Keratinocyte (primary cell): ENCODE results near the gene URAD.

Experiments used
- CTCF ChIP-seq, 3 experiments: IDR thresholded peaks in 1 of 3; conservative IDR thresholded peaks in 1 of 3; optimal IDR thresholded peaks in 1 of 3; 2 replicates in 2 of 3; 3 replicates in 1 of 3; pipeline versions ENCODE3 to v1.5.1; 2011; ENCODE audit warnings: low read length in 3 of 3, mild to moderate bottlenecking in 3 of 3, moderate library complexity in 2 of 3, control low read depth in 1 of 3, inconsistent platforms in 1 of 3; ENCODE audit not compliant: insufficient read depth in 2 of 3; ENCODE audit errors: extremely low read depth in 1 of 3
- EZH2 ChIP-seq: IDR thresholded peaks from one replicate; pipeline ENCODE4 v1.6.1; 2012; ENCODE audit warnings: inconsistent platforms, mild to moderate bottlenecking, low read length, moderate library complexity

GRCh38 chr13:27985600-27985999 lies 2.9 kb downstream of the URAD start:
- TF ChIP-seq CTCF (optimal IDR thresholded peaks at IDR 0.05 in 1 of 3, IDR thresholded peaks at IDR 0.05 in 1 of 3, conservative IDR thresholded peaks at IDR 0.05 in 1 of 3; ENCODE audit: extremely low read depth in 1 of 3, insufficient read depth in 2 of 3, low read length in 3 of 3) (no peak), EZH2 (no peak)
